Measurements from ENCODE around the gene PDP2.
"Not testable (repeated sequence)": the region's sequence is repeated elsewhere in the genome, so short reads cannot be mapped to it uniquely, and the experiment has no call there.

PDP2 gene

DNA sequence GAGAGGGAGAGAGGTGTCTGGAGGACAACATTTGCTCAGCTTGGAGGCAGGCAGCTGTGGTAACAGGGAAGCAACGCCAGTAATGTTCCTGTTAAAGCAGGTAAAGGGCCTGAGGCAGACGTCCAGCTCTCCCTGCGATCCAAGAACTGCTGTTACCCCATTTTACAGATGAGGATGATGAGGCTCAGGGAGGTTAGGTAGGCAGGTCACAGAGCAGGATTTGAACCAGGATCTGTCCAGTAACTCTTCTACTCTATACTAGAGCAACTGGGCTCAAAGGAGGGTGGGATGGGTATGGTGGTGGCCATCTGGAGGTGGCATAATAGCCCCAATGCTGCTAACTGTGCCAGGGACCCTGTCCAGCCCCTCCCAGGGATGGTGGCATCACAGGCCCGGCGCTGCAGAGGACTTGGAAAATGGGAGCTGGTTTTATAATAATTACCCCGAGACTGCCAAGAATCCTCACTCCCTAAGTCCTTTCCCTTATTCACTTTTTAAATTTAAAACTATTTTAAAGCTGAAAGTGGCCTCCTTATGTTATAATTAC is 24.1 kb upstream of the PDP2 start:
- no peak for DNase-seq

DNA sequence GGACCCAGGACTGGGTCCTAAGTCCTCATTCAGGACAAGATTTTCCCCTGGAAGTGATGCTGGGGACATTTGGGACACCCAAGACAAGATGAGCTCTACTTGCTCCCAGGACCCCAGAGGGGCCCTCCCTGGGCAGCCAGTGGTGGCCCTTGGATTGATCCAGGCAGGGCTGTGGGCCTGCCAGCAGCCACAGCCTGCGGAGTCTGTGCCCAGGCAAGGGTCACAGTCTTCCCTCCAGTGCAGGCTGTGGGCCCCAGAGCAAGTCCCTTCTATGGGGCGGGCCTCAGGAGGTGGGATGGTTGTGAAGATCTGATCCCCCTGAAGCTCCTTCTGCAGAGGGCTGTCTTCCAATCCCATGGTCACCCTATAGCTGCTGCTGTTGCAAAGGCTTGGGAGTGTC is 23.5 kb upstream of the PDP2 start:
- no peak for DNase-seq

DNA sequence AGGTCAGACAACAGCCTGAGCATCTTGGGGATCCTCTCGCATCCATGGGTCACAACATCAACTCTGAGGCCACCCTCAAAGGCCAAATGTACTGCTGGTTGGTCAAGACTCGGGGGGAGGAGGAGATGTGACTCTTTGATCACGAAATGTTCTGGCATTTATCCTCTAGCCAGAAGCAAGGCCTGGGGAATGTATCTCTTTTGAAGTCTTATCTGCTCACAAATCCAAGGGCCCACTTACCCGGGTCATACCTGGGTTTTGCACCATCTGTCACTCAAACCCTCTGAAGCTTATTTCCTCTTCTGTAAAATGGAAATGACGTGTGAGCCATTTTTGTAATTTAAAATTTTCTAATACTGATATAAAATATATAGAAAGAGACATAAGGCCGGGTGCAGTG is 22.9 kb upstream of the PDP2 start:
- no peak for DNase-seq

DNA sequence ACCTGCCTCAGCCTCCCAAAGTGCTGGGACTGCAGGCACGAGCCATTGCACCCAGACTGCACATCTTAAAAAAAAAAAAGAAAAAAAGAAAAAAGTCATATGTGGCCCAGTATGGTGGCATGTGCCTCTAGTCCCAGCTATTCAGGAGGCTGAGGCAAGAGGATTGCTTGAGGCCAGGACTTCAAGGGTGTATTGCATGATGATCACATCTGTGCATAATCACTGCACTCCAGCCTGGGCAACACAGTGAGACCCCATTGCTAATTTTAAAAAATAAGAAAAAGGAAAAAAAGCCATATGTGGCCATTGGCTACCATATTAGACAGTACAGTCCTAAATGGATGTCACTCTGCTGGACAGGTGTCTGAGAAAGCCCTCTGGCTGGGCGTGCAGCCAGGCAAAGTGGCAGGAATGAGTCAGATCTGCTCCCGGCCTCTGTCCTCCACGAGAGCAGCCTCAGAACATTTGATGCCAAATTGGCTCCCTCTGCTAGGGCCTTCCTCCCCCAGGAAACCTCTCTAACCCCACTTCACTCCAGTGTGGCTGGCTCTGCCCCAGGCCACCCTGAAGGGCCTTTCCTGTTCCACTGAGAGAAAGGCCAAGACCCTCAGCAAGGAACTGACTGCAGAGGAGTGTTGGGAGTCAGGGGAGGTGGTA is 21.4 kb upstream of the PDP2 start:
- no peak for DNase-seq

DNA sequence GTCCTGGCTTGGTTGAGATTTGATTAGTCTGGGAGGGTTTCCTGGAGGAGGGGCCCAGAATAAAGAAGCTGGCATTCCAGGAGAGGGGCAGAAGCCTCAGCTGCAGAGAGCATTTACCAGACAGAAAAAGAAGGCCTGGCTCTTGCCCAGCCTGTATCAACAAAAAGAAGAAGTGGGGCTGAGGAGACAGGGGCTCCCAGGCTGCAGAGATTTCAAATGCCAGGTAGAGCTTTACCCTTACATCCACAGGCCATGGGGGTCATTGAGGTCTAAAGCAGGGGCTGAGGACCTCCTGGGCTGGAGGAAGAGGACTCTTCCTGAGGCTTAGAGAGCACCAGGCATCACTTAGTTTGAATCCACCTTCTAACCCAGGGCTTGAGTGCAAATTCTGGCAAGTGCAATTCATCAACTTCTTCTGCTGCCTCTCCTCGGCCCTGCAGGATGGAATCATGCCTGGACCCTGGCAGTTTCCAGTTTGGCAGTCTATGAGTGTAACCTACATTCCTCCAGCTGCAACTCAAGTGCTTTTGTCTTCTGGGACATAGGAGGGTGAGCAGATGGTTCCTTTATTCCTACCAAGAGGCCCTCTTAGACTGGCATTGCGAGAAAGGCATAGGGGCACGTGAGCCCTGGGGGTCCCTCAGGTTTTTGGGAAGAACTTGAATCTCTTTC is 20.8 kb upstream of the PDP2 start:
- DNase-seq: no peak

DNA sequence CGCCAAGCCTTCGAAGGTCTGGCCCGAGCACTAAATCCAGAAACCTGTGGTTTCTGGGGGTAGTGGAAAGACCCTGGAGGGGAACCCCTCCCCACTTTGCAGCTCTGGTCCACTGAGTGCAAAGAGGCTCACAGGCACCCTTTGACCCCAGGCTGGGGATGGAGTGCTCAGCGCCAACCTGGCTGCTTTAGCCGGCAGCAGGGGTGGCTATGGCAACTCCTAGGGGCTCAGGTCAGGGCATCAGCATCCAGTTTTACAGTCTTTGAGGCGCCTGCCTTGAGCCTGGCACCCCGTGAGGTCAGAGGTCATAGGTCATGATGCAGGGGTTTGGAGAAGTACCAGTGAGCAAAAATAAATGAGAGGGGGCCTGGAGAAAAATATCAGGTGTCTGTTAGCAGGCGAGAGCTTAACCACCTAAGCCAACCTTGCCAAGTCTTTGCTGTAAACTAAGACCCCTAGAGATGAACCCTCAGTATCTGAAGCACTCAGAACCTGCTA is 18.2 kb upstream of the PDP2 start:
- DNase-seq: no peak

DNA sequence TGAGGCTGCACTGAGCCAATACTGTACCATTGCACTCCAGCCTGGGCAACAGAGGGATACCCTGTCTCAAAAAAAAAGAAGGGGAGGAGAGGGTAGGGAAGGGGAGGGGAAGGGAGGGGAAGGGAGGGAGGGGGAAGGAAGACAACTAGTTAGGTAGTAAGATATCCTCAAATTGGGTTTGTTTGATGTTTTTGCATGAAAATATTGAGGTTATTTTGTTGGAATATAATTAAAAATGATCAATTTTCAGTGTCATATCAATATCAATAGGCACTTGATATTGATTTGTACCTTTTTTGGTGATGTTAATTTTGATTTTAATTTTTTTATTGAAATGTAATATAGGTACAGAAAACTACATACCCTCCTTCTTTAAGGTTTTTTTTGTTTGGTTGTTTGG is 16.6 kb upstream of the PDP2 start:
- no peak for DNase-seq

DNA sequence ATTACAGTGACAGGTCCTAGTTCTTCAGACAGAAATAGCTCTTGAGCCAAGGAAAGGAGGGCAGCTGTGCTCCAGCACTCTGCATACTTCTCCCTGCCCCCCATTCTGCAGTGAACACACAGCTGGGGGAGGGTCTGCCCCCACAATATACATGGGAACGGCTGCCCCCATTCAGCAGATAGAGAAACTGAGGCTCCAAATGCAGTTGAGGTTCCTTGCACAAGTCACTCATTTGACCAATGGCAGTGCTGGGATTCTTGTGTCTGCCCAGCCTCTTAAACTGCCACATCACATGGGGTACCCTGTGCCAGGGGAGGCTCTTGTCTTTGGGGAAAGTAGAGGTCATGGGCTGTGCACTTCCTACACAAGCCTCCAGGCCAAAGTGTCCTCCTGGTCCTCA is 10.9 kb upstream of the PDP2 start:
- no peak for DNase-seq

DNA sequence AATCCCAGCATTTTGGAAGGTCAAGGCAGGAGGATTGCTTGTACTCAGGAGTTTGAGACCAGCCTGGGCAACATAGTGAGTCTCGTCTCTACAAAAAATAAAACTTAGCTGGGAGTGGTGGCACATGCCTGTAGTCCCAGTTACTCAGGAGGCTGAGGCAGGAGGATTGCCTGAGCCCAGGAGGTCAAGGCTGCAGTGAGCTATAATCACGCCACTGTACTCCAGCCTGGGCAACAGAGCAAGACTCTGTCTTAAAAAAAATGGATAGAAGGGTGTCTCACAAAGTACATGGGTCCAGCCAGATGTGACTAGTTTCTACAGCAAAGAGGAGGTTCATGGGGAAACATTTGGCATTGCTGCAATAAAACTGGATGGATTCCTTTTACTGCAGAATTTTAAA is 9.0 kb upstream of the PDP2 start:
- not testable (repeated sequence) for DNase-seq

DNA sequence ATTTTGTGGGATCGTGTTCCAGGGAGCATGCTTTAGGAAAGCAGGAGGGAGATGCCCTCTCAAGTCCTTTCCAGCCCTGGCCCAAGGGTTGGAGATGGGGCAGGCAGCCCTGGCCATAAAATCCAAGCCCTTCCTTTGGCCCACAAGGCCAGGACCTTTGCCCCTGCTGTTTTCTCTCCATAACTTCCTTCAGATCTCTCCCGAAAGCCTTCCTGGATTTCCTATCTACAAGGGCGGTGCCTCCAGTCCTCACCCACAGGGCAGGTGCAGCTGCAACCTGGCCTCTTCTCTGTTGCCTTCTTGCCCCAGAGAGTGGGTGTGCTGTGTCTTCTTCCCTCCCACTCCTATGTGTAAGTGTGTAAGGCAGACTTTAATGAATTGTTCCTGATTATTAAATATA is 8.5 kb upstream of the PDP2 start:
- no peak for DNase-seq

DNA sequence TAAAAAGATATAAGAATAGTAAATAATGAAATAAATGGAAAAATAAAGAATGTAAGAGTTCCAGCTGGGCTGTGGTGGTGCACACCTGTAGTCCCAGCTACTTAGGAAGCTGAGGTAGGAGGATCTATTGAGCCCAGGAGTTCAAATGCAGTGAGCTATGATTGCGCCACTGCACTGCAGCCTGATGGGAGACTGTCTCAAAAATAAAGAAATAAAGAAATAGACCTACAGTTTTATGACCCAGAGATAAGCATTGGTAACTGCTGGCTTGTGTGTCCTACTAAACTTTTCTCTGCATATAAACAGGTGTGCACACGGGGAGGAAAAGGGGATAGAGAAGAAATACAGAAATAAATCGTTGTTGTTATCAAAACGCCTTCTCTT is 7.8 kb upstream of the PDP2 start:
- no peak for DNase-seq

DNA sequence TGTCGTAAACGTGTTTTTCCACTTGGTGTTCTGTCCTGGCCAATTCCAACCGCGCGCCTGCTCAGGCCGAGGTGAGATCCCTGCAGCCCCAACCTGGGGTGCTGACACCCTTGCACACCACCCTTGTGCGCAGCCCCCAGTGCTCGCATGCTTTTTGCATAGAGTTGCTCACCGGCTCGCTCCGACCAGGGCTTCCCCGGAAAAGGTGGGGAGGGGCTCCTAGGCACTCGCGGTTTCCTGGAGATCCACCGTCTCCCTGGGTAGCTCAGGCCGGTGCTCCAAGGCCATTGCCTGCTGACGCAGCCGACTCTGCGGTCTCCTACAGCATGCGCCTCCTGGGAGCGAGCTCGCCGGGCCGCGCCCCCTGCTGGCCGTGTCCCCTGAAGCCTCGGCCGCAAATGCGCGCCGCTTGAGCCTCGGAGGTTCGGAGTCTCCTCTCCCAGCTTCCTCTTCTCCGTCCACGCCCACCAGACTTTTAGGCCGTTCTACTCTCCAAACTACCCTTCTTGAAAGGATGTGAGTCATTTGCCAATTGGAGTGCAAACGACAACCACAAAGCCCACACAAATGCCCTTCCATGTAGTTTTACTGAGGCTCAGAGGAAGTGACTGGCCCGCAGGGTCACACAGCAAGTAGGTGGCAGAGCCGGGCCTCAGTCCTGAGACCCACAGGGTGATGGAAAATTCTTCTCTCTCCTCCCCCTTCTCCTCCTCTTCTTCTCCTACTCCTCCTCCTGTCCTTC is 7.2 kb upstream of the PDP2 start:
- DNase-seq: peak; percentile 45

DNA sequence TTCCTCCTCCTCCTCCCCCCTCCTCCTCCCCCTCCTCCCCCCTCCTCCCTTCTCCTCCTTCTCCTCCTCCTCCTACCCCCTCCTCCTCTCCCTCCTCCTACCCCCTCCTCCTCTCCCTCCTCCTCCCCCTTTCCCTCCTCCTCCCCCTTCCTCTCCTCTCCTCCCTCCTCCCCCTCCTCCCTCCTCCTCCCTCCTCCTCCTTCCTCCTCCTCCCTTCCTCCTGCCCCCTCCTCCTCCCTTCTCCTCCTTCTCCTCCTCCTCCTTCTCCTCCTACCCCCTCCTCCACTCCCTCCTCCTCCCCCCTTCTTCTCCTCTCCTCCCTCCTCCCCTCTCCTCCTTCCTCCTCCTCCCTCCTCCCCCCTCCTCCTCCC is 6.6 kb upstream of the PDP2 start:
- DNase-seq: no peak

DNA sequence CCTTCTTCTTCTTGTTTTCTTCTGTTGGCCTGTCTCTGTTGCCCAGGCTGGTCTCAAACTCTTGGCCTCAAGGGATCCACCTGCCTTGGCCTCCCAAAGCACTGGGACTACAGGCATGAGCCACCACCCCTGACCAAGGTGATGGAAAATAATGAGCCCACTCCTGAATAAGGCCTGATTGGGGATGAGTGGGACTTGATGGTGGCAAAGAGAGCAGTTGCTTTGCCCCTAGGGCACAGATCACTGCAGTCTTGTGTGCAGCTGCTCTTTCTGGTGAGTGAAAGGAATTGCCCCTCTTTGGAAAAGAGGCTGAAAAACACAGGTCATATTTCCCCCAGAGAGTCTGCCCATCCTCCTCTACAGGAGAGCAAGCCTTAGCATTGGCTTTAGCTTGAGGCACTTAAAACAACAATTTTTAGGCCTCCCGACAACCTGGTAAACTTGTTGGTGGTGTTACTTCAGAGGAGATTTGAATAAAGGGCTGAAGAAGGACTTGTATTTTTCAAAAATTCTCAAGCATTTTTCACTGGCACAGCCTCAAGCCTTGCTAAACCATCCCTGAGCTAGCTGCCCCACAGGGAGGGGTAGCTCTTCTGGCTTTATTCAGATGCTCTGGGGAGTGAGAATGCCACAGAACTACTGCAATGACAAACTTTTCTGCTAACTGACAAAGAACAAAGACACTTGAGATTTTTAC is 6.1 kb upstream of the PDP2 start:
- DNase-seq: no peak

DNA sequence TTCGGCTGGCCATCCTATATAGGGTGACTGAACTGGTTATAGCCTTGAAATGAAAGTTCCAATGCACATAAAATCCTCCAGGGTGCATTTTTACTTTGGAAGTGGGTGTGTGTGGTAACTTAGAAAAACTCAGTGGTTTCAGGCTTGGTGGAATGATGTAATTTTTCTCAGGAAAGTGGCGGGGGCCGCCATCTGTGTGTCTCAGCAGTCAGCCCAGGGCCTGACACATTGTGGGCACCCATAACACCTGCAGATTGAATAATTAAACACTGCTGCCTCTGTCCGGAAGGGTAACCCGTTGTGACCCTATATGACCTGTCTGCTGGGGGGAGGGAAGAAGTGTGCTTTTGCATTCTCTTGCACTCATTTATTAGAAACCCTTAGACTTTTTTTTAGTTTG is 2.2 kb upstream of the PDP2 start:
- no peak for DNase-seq

DNA sequence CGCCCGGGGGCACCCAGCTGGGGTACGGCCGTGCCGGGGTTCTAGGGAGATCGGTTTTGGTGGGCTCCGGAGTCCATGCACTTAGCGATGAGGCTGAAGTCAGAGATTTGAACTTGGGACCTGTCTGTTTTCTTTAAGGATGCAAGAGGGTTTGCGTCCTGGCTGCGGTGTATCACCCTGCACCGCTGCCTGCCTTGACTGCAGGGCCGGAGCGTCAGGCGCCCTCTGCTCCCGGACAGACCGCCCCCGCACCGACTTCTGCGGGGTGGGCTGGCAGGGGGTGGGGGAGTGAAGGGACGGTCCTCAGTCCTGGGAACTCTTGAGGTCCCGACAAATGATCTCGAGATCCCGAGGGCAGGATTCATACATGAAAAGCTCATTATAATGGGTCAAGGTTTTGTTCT is 701 bp downstream of the PDP2 start:
- no peak for DNase-seq

DNA sequence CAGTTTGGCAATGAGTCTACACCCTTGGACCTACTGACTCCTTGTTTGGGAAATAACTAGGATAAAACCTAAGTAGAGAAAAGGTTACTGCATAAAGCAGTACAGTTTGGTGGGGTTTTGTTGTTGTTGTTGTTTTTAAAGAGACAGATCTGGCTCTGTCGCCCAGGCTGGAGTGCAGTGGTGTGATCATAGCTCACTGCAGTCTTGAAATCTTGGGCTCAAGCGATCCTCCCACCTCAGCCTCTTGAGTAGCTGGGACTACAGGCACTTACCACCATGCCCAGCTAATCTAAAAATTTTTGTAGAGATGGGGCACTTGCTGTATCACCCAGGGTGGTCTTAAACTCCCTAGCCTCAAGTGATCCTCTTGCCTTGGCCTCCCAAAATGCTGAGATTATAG is 1.2 kb downstream of the PDP2 start:
- DNase-seq: no peak

DNA sequence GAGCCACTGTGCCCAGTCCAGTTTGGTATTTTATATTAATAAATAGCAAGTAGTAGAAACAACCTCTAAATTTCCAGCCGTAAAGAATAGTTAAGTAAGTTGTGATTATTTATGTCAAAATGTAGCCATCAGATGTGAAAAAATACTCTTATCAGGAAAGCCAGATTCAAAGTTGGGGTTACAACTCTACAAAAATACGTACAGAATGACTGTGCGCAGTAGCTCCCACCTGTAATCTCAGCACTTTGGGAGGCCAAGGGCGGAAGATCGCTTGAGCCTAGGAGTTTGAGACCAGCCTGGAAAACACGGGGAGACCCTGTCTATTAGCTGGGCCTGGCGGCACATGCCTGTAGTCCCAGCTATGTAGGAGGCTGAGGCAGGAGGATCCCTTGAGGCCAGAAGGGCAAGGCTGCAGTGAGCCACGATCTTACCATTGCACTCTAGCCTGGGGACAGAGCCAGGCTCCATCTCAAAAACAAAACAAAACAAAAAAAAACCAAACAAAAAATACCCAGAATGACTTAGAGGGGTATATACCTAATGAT is 1.7 kb downstream of the PDP2 start:
- DNase-seq: no peak

DNA sequence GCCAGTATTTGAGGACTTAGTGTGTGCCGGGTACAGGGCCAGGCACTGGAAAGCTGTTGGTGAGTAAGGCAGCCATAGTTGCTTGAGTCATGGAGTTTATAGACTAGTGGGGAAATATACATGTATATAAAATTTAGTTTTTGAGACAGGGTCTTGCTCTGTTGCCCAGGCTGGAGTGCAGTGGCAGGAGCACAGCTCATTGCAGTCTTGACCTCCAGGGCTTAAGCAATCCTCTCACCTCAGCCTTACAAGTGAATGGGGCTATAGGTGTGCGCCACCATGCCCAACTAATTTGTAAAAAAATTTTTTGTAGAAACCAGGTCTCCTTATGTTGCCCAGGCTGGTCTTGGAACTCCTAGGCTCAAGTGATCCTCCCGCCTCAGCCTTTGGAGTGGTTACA is 2.4 kb downstream of the PDP2 start:
- DNase-seq: no peak

DNA sequence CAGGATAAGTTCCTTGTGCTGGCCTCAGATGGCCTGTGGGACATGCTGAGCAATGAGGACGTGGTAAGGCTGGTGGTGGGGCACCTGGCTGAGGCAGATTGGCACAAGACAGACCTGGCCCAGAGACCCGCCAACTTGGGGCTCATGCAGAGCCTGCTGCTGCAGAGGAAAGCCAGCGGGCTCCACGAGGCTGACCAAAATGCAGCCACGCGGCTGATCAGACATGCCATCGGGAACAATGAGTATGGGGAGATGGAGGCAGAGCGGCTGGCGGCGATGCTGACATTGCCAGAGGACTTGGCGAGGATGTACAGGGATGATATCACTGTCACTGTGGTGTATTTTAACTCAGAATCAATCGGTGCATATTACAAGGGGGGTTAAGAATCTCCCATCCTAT is 5.2 kb downstream of the PDP2 start:
- no peak for DNase-seq

DNA sequence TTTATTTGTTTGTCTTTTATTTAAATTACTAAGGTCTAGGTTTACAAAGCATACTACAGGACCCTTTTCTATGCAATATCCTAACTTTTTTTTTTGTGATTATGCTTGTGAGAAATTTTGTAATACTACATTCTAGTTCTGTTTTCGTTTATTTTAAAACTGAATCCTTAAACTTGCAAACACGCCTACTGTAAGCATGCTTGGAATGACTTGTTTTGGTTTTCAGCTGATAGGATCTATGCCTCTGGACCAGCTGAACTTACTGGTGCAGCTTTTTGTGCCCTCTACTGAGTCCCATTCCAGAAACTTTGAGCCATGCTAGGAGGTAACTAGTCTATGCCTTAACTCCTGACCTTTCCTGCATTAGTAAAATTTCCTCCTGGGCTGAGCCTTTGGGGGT is 6.0 kb downstream of the PDP2 start:
- no peak for DNase-seq

DNA sequence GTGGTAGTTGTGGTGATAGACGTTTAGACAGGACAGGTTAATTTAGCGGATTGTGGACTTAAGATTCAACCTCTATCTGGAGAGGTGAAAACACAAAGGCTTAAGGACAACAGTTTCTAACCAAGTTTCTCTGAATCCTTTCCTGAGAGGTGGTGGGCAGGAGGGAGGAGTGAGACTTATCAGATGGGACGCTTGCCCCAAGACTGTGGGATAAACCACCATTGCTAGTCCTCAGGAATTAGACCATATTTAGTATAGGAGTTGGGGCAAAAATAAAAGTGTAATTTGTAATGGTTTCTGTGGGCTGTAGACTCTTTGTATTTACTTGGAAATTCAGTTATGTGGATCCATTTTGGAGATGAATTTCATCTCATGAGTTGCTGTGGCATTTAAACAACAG is 6.6 kb downstream of the PDP2 start:
- DNase-seq: no peak

All from NCI-H1105 treated with DMSO at 0.1 percent for 48 hours (cell line).